LoVo (cell line): ENCODE results near the gene SAYSD1.

Experiments
- DNase-seq: peaks from one replicate; pipeline ENCODE4 v3.0.0-alpha.2; 2016; ENCODE audit warnings: low spot score

The SAYSD1 gene

DNA sequence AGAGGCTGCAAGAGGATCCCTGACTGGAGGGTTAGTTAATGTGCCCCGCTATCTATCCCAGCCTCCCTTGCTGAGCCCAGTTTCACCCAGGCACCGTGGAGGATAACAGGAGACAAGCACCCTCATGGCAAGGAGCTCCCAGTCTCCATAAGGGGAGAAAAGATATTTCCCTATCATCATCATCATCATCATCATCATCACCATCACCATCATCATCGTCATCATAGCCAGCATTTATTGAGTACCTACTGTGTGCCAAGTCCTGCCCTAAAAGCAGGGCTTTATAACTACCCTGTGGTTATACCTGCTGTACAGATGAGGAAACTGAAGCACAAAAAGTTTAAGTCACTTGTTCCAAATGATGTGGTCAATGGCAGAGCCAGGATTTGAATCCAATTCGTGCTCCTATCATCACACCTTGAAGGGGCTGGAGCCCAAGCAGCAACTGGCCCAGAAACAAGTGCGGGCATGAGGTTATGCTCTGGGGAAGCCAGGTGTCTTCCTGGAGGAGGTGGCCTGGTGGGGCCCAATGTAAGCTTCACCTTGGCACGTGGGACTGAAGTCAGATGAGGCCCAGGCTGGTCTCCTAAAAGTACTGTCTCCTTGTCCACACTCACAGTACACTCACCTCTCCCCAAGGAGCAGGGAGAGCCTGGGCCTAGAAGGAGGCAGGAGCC lies 56.4 kb downstream of the SAYSD1 start:
- DNase-seq, result no peak

GRCh38 chr6:39057251-39058155 lies 57.5 kb downstream of the SAYSD1 start:
- no peak for DNase-seq

GRCh38 chr6:39056681-39057080 lies 58.3 kb downstream of the SAYSD1 start:
- no peak for DNase-seq

DNA sequence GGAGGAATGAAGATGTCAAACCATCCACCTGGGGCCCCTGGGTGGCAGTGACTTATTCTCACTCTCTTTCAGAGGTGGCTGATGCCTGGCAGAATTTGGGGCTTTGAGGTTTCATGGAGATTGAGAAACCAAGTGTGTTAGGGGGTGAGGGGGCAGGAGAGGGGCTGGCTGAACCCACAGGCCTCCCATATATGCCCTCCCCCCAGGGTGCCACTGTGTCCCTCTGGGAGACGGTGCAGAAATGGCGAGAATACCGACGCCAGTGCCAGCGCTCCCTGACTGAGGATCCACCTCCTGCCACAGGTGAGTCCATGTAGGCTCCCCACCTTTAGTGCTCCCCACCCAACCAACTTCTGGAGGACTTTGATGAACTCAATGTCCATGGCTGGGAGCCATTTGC lies 58.8 kb downstream of the SAYSD1 start:
- DNase-seq, result no peak

- no peak for DNase-seq
Measured at GRCh38 chr6:39055661-39056060, 59.3 kb downstream of the SAYSD1 start.

- no peak for DNase-seq
Measured at GRCh38 chr6:39054577-39055142, 60.3 kb downstream of the SAYSD1 start.
